Omental fat pad (tissue), 4 donors: ENCODE measurements around the gene RRP1B. TPM values are rescaled to one million over a fixed set of nuclear protein-coding genes. Genes with fewer than 3 reads are reported as not detected.

ENCODE experiments used
- ATAC-seq: fragments of 150-250 bp; one replicate; pipeline ENCODE4 v1.9.1; 2016; ENCODE audit warnings: mild to moderate bottlenecking, moderate library complexity; ENCODE audit not compliant: low FRiP score
- DNase-seq: peaks from one replicate; pipeline ENCODE4 v3.0.0-alpha.2; 2019; ENCODE audit warnings: low spot score
- total RNA-seq, 4 donors: library from RNA; depleted of rRNA; stranded (reverse); fragments of >200 nt; gene quantifications; one replicate each; pipeline ENCODE4 v1.1.0, GENCODE V29; 2016
- TF ChIP-seq, protein P1 (sequence below), 3 donors: fragments of 450-650 bp; IDR thresholded peaks; one replicate each; pipeline ENCODE4 v1.5.1; 2016 to 2017; ENCODE audit warnings: antibody characterized with exemption in 3 of 3, mild to moderate bottlenecking in 3 of 3, moderate library complexity in 2 of 3

Gene RRP1B
- total RNA-seq, 4 donors from 2014 or later: 19.4 to 47.4 (median 22.0) TPM

DNA sequence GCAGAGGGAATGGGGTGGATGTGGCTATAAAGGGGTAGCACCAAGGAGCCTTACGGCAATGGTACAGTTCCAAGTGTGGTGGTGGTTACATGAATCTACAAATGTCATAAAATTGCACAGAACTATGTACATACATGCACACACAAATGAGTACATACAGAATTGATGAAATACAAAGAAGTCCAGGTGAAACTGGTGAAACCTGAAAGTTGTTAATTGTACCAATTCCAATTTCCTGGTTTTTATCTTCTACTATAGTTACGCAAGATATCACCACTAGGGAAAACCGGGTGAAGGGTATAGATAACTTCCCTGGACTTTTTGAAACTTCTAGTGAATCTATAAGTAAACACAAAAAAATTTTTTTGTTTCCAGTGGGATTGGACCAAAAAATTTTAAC, 19.0 kb upstream of the RRP1B start:
- ATAC-seq (no peak), DNase-seq (no peak)
- TF ChIP-seq, protein P1, sequence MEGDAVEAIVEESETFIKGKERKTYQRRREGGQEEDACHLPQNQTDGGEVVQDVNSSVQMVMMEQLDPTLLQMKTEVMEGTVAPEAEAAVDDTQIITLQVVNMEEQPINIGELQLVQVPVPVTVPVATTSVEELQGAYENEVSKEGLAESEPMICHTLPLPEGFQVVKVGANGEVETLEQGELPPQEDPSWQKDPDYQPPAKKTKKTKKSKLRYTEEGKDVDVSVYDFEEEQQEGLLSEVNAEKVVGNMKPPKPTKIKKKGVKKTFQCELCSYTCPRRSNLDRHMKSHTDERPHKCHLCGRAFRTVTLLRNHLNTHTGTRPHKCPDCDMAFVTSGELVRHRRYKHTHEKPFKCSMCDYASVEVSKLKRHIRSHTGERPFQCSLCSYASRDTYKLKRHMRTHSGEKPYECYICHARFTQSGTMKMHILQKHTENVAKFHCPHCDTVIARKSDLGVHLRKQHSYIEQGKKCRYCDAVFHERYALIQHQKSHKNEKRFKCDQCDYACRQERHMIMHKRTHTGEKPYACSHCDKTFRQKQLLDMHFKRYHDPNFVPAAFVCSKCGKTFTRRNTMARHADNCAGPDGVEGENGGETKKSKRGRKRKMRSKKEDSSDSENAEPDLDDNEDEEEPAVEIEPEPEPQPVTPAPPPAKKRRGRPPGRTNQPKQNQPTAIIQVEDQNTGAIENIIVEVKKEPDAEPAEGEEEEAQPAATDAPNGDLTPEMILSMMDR (IDR thresholded peaks at IDR 0.05): no peak

DNA sequence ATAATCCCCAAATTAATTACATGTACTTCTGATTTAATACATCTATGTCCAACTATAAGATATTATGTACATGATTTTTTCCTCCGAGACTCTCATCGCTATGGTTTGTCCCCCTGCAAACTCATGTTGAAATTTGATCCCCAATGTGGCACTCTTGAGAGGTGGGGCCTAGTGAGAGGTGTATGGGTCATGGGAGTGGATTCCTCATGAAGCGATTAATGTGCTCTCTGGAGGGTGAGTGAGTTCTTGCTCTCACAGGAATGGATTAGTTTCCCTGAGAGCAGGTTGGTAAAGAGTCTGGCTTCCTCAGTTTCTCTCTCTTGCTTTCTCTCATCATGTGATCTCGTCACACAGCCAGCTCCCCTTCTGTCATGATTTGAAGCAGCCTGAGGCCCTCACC, 16.2 kb upstream of the RRP1B start:
- TF ChIP-seq, protein P1 (IDR thresholded peaks at IDR 0.05): no peak

DNA sequence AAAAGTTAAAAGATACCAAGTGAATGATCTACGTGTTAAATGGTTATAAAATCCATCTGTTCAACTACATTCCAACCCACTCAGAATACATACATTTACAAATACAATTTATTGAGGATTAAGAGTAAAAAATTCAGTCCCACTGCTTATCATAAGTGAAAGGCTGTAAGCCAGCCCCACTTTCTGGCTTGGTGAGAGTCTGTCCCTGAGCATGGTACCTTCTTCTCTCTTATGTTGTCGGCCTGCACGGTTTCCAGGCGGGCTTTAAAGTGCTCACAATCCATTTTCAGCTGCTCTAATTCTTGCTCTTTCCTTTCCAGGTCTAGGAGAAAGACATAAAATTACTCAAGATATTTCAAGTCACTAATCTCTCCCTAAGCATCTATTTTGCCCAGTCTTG, 15.3 kb upstream of the RRP1B start:
- TF ChIP-seq, protein P1 (IDR thresholded peaks at IDR 0.05): no peak
- ATAC-seq: no peak
- no peak for DNase-seq

More for the DNA sequence above, 16.2 kb upstream of the RRP1B start:
- ATAC-seq (no peak), DNase-seq (no peak)

DNA sequence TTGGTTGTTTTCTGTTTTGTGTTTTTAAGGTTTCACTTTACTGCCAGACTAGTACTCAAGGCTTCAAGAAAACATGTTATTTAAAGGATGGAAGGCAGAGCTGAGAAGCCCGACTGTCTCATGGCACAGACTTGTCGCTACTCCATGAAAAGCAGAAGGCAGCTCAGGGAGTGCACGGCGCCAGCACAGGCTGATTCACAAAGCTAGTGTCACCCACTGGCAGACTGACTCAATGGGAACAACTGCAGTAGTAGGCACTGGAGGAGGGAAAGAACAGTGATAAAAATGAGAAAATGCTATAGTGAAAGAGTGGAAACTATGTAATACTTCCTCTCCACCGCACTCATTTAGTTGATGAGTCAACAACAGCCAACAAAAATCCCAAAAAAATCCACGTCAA, 14.8 kb upstream of the RRP1B start:
- peak; percentile 52 for ATAC-seq
- TF ChIP-seq, protein P1 (IDR thresholded peaks at IDR 0.05): no peak

DNA sequence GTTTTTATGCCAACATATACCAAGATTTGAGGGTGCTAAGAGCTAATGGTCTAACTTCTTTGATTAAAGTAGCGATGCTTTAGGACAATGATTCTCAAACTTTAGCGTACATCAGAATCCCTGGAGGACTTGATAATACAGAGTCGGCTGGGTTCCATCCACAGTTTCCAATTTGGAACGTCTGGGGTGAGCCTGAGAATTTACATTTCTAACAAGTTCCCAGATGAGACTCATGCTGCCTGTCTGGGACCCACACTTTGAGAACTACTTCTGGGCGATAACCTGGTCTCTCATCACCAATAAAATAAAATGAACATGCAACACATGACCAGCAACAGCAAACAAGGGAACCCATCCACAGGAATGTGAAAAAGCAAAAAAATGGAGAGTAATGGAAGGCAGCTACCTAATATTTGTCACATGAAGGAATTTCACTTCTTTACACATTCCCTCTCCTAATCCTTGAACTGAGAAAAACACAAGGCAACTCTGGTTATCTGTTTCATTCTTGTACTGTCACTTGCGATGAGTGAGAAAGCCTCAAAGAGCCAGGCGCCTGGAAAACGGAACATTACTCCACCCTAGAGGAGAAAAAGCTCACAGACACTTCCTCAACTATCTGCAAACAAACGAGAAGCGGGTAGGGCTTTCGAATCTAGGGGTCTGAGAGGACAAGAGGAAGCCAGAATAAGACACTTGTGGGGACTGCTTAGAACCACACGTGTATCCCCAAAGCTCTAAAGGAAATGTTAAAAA, 14.0 kb upstream of the RRP1B start:
- no peak for DNase-seq
- TF ChIP-seq, protein P1 (IDR thresholded peaks at IDR 0.05): no peak
- peak; percentile 50 for ATAC-seq

More for the DNA sequence above, 14.8 kb upstream of the RRP1B start:
- no peak for DNase-seq

DNA sequence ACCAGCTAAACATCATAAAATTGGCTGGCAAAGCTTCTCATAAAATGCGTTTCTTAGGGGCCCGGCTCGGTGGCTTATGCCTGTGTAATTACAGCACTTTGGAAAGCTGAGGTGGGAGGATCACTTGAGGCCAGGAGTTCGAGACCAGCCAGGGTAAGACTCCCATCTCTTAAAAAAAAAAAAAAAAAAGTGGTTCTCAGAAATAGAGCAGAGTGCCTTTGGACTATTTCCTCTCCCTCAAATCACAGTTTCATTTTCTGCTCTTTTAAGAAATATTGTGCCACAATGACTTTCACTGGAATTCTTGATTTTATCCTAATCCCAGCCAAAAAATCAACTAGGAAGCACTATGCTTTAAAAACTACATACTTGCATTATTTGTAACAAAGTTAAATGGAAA, 13.4 kb upstream of the RRP1B start:
- TF ChIP-seq, protein P1 (IDR thresholded peaks at IDR 0.05): no peak
- no peak for DNase-seq
- no peak for ATAC-seq
